HK-2 (cell line): ENCODE measurements around the gene CCRL2.

Source experiments
- DNase-seq: peaks from one replicate; pipeline ENCODE4 v3.0.0-alpha.2; 2018; ENCODE audit not compliant: unreplicated experiment

CCRL2 gene

GRCh38 chr3:46406788-46407611 is at the start of gene CCRL2, which contains the start of gene CCR5AS:
Gene CCRL2 (plus strand): TSS chr3:46407259. CDS start chr3:46408080, 821 bp downstream.
Gene CCR5AS (minus strand): TSS chr3:46407066.
- no peak for DNase-seq

- no peak for DNase-seq
These were observed 48.6 kb upstream of the CCRL2 start for GRCh38 chr3:46358466-46358865.

- no peak for DNase-seq
These were observed 47.1 kb upstream of the CCRL2 start for GRCh38 chr3:46359733-46360493.

GRCh38 chr3:46360907-46361306 is 46.2 kb upstream of the CCRL2 start:
- no peak for DNase-seq

GRCh38 chr3:46361408-46362283 is 45.4 kb upstream of the CCRL2 start:
- no peak for DNase-seq

- DNase-seq: no peak
These were observed 42.0 kb upstream of the CCRL2 start for GRCh38 chr3:46365041-46365440.

- no peak for DNase-seq
These were observed 41.1 kb upstream of the CCRL2 start for GRCh38 chr3:46365737-46366524.

- no peak for DNase-seq
These were observed 39.2 kb upstream of the CCRL2 start for GRCh38 chr3:46367811-46368210.

GRCh38 chr3:46368569-46368968 is 38.5 kb upstream of the CCRL2 start:
- DNase-seq: no peak

- DNase-seq: no peak
These were observed 37.9 kb upstream of the CCRL2 start for GRCh38 chr3:46369151-46369550.

- DNase-seq: no peak
These were observed 37.4 kb upstream of the CCRL2 start for GRCh38 chr3:46369675-46370132.

- no peak for DNase-seq
These were observed 36.1 kb upstream of the CCRL2 start, which contains the start of gene CCR5 for GRCh38 chr3:46370839-46371518. Gene CCR5 (plus strand): TSS chr3:46370946. CDS start chr3:46372903, 1,957 bp downstream.

GRCh38 chr3:46371519-46372340 is 35.3 kb upstream of the CCRL2 start:
- DNase-seq: no peak

GRCh38 chr3:46372492-46373359 is 34.3 kb upstream of the CCRL2 start:
- DNase-seq: no peak

GRCh38 chr3:46374755-46375154 is 32.3 kb upstream of the CCRL2 start:
- DNase-seq: no peak

- no peak for DNase-seq
These were observed 31.8 kb upstream of the CCRL2 start for GRCh38 chr3:46375218-46375617.

- DNase-seq: no peak
These were observed 31.2 kb upstream of the CCRL2 start for GRCh38 chr3:46375814-46376213.

GRCh38 chr3:46378426-46378942 is 28.6 kb upstream of the CCRL2 start:
- DNase-seq: peak; percentile 28
